GM12873 (cell line): ENCODE results near the gene IL1R2.

ENCODE experiments used
- CTCF ChIP-seq: IDR thresholded peaks from 2 replicates; pipeline ENCODE4 v1.5.1; 2012; ENCODE audit warnings: low read depth, mild to moderate bottlenecking, moderate library complexity, low read length, control low read depth; ENCODE audit not compliant: insufficient read depth; ENCODE audit errors: missing control alignments

IL1R2 gene

GRCh38 chr2:102076512-102076911 is 84.8 kb downstream of the IL1R2 start:
- no peak for TF ChIP-seq CTCF
